Esophagus mucosa (tissue), 1 donor: ENCODE data around the gene PRSS12. TPM values are rescaled to one million over a fixed set of nuclear protein-coding genes. Genes with fewer than 3 reads are reported as not detected.
A peak's percentile ranks its signal among the peaks of the same experiment; 100 is the strongest.
"Not testable (repeated sequence)": the region's sequence is repeated elsewhere in the genome, so short reads cannot be mapped to it uniquely, and the experiment has no call there.

ENCODE experiments used
- ATAC-seq: fragments of 200-7000 bp; cut with Tn5 transposase; one replicate; pipeline ENCODE4 v1.9.1; 2020
- total RNA-seq: library from RNA; stranded (reverse); gene quantifications from one replicate; pipeline ENCODE4 v1.2.4, GENCODE V29; 2023
- donor health status: DM: yes; HTN: yes; CAD: no.

PRSS12 gene
- total RNA-seq, 1 donor from 2014 or later = 5.7 TPM

DNA sequence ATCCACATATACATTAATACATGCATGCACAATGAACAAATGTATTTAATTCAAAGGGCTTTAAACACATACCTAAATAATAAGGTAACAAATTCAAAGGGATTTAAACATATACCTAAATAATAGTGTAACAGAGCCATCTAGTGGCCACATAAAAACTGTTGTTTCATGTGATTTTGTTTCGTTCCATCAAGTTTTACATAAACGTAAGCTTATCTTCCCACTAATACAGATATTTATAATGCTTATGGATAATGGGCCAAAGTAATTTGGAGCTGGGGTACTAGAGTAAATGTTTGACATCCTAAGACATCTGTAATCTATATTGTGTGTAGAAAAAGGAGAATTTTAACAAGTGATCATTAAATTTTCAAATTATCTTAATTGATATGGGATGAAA, 82.3 kb downstream of the PRSS12 start:
- no peak for ATAC-seq

DNA sequence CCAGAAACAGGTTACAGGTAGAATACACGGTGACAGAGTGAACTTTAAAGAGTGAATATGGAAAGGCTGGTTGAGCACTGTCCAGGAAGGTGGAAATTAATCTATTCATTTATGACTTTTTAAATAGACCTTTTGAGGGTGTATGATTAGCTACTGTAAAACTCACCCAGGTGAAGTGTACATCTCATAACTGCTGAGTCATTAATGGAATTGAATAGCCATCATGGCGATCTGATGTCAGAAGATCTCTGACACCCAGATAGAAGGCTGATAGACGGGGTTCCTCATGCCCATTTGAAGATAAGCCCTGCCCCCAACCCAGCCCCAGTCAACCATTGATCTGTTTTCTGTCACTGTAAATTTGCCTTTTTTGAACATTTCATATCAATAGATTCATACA, 84.0 kb downstream of the PRSS12 start:
- no peak for ATAC-seq

DNA sequence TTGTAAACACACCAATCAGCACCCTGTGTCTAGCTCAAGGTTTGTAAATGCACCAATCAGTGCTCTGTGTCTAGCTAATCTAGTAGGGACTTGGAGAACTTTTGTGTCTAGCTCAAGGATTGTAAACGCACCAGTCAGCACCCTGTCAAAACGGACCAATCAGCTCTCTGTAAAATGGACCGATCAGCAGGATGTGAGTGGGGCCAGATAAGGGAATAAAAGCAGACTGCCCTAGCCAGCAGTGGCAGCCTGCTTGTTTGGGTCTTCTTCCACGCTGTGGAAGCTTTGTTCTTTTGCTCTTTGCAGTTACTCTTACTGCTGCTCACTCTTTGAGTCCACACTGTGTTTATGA, 86.7 kb downstream of the PRSS12 start:
- not testable (repeated sequence) for ATAC-seq

GRCh38 chr4:118265312-118266144, 87.3 kb downstream of the PRSS12 start:
- peak; percentile 59 for ATAC-seq

DNA sequence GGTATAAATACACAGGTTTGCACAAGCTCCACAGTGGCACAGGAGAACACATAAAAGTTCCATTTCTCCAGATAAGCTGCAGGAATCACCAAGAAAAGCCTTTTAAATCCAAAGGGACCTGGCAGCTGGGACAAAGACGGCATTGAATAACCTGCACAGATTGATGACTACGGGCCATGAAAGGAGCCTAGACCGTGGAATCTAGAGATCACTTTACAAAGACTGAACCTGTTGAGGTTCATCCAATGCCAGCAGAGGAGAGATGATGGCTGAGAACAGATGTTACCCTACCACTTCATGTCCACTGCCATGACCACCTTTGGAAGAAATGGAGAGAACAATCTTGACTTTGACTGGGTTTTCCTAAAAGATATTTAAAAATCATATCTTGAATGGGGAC, 88.7 kb downstream of the PRSS12 start:
- ATAC-seq = no peak

DNA sequence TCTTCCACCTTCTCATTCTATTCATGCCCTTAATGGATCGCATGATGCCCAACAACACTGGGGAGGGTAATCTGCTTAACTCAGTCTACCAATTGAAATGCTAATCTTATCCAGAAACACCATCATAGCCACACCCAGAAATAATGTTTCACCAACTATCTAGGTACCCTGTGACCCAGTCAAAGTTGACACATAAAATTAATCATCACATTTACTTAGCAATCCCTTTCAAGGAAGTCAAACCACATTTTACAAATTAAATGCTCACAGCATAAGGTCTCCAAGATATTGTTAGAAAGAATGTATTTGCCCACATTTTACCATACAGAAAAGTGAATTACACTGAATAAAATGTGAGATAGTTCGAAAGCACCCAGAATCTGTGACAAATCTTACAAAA, 92.5 kb downstream of the PRSS12 start:
- no peak for ATAC-seq

- no peak for ATAC-seq
Observed at GRCh38 chr4:118259111-118259510, 93.7 kb downstream of the PRSS12 start.

DNA sequence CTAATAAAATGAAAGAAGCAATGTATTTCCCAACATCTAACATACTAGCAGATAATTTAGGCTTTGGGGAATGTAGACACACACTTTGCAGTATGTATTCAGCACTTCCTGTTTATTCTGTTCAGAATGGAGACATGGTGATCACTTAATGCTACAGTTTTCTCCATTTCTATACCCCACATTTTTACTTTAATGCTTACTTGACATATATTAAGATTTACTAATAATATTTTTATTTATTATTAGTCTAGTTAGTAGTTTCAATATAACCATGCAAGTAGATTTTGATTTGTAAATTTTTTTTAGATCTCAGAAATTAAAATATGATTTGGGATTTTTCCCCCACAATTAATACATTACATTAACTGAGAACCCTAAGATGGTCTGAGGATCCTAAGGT, 98.4 kb downstream of the PRSS12 start:
- no peak for ATAC-seq

- ATAC-seq = no peak
Observed at GRCh38 chr4:118249890-118250289, 102.9 kb downstream of the PRSS12 start.

GRCh38 chr4:118237531-118237930, 115.3 kb downstream of the PRSS12 start:
- no peak for ATAC-seq

DNA sequence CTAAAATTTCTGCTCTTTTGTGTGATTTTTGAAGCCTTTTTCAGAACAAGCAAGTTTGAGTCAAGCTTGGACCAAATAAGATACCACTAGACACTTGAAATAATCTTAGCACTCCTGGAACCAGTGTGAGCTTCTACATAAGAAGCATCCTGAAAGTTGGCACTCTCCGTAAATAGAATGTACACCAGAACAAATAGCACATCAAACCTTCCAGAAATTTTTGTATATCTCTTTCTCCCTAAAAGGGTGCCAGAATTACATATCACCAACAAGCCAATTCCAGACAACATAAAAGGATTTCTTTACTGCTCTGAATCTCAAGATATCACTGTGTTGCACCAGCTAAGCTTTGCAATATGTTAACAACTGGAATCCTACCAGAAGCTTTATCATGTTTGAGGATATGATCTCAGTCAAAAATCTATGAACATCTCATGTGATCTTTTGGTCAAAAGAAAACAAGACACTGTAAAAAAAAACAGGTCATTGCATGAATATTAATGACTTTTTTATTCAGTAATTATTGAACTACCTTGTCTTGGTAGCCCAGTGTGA, 117.2 kb downstream of the PRSS12 start:
- ATAC-seq = no peak
